Fibroblast of lung (primary cell): ENCODE results near the gene S100A9. TPM values are rescaled to one million over a fixed set of nuclear protein-coding genes. Genes with fewer than 3 reads are reported as not detected.

Source experiments
- DNase-seq, 2 donors: peaks; one replicate each; pipeline versions ENCODE4 v3.0.0 to v3.0.0-alpha.2; 2010; ENCODE audit warnings: low read depth in 2 of 2
- H2AFZ ChIP-seq: 2 replicates; pipeline ENCODE4 v1.5.1; 2012; ENCODE audit warnings: low read length, control low read depth, inconsistent platforms
- H3K27ac ChIP-seq: 2 replicates; pipeline ENCODE4 v1.5.1; 2011; ENCODE audit warnings: low read length, control low read depth; ENCODE audit not compliant: insufficient read depth
- H3K27me3 ChIP-seq: 2 replicates; pipeline ENCODE4 v1.5.1; 2011; ENCODE audit warnings: mild to moderate bottlenecking, low read length; ENCODE audit not compliant: control insufficient read depth, insufficient read depth
- H3K36me3 ChIP-seq: 2 replicates; pipeline ENCODE4 v1.5.1; 2011; ENCODE audit warnings: low read length; ENCODE audit not compliant: control insufficient read depth, insufficient read depth
- H3K4me1 ChIP-seq: 2 replicates; pipeline ENCODE4 v1.5.1; 2011; ENCODE audit warnings: low read length; ENCODE audit not compliant: control insufficient read depth, insufficient read depth; ENCODE audit errors: extremely low read depth
- H3K4me2 ChIP-seq: 2 replicates; pipeline ENCODE4 v1.5.1; 2011; ENCODE audit warnings: low read length, control low read depth; ENCODE audit not compliant: insufficient read depth; ENCODE audit errors: extremely low read depth
- H3K4me3 ChIP-seq, 4 experiments: fragments of 200-600 bp in 1 of 4; sonication (generic) in 1 of 4; replicated peaks in 1 of 4; 2 replicates each; pipeline ENCODE4 v1.5.1; 2011 to 2016; ENCODE audit warnings: low read length in 4 of 4, low read depth in 3 of 4, mild to moderate bottlenecking in 3 of 4, control low read depth in 2 of 4, inconsistent platforms in 1 of 4, mixed read lengths in 1 of 4; ENCODE audit not compliant: insufficient read depth in 1 of 4; ENCODE audit errors: control extremely low read depth in 1 of 4
- H3K79me2 ChIP-seq: 2 replicates; pipeline ENCODE4 v1.5.1; 2012; ENCODE audit warnings: mild to moderate bottlenecking, low read length, inconsistent platforms; ENCODE audit not compliant: control insufficient read depth, insufficient read depth
- H3K9ac ChIP-seq: 2 replicates; pipeline ENCODE4 v1.5.1; 2011; ENCODE audit warnings: mild to moderate bottlenecking, low read length, control low read depth; ENCODE audit not compliant: insufficient read depth
- H3K9me3 ChIP-seq: 2 replicates; pipeline ENCODE4 v1.5.1; 2012; ENCODE audit warnings: low read depth, low read length; ENCODE audit not compliant: control insufficient read depth, insufficient read depth
- H4K20me1 ChIP-seq: 2 replicates; pipeline ENCODE4 v1.5.1; 2011; ENCODE audit warnings: low read length; ENCODE audit not compliant: control insufficient read depth, insufficient read depth; ENCODE audit errors: extremely low read depth
- EZH2 ChIP-seq: IDR thresholded peaks from 2 replicates; pipeline ENCODE4 v1.5.1; 2012; ENCODE audit warnings: low read length, control low read depth, mild to moderate bottlenecking; ENCODE audit errors: missing control alignments
- polyA plus RNA-seq, 2 donors: library from polyadenylated mRNA; depleted of rRNA in 1 of 2; stranded (reverse) in 1 of 2; unstranded in 1 of 2; fragments of >200 nt; gene quantifications; 2 replicates each; pipeline ENCODE4 v1.2.1, GENCODE V29; 2011 to 2012; ENCODE audit warnings: missing spikeins in 1 of 2
- total RNA-seq: library from RNA; depleted of rRNA; stranded (reverse); fragments of >200 nt; gene quantifications from 2 replicates; pipeline ENCODE4 v1.2.1, GENCODE V29; 2014
- TF ChIP-seq, protein P1 (sequence below), 2 donors: IDR thresholded peaks in 1 of 2; conservative IDR thresholded peaks in 1 of 2; 1 replicate in 1 of 2; 2 replicates in 1 of 2; pipeline ENCODE4 v1.5.1; 2011 to 2012; ENCODE audit warnings: low read length in 2 of 2, control low read depth in 1 of 2, inconsistent platforms in 1 of 2, low read depth in 1 of 2, mild to moderate bottlenecking in 1 of 2

S100A9 gene
- total and polyA plus RNA-seq, 2 donors (not counting 1 experiment from before 2014, with no cell fraction given): not detected

DNA sequence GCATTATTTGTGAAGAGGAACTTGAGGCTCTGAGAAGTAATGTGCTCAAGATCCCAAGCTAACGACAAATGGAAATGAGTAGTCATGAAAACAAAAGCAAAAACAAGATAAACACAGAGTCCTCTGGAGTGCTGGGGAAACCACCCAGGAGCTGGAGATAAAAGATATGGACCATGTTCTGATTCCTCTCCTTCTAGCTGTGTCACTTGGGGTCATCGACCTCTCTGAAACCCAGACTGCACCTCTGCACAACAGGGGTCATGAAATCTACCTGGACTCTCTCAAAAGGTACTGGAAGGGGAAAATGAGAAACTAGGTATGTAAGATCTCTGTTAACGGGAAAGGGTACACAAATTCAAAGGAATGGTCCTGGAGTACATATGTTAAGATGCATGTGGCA, 15.5 kb upstream of the S100A9 start:
- peaks cover 12% of the 10 kb centered on the region for H3K27me3 ChIP-seq
- no peaks in the 10 kb centered on the region for H3K9me3 ChIP-seq
- no peaks in the 10 kb centered on the region for H3K79me2 ChIP-seq
- no peak for TF ChIP-seq EZH2
- TF ChIP-seq, protein P1, sequence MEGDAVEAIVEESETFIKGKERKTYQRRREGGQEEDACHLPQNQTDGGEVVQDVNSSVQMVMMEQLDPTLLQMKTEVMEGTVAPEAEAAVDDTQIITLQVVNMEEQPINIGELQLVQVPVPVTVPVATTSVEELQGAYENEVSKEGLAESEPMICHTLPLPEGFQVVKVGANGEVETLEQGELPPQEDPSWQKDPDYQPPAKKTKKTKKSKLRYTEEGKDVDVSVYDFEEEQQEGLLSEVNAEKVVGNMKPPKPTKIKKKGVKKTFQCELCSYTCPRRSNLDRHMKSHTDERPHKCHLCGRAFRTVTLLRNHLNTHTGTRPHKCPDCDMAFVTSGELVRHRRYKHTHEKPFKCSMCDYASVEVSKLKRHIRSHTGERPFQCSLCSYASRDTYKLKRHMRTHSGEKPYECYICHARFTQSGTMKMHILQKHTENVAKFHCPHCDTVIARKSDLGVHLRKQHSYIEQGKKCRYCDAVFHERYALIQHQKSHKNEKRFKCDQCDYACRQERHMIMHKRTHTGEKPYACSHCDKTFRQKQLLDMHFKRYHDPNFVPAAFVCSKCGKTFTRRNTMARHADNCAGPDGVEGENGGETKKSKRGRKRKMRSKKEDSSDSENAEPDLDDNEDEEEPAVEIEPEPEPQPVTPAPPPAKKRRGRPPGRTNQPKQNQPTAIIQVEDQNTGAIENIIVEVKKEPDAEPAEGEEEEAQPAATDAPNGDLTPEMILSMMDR (conservative IDR thresholded peaks at IDR 0.05 in 1 of 2, IDR thresholded peaks at IDR 0.05 in 1 of 2; ENCODE audit: low read depth in 1 of 2, low read length in 2 of 2): no peak
- H2AFZ ChIP-seq: no peak overlapping the region
- no peaks in the 10 kb centered on the region for H3K36me3 ChIP-seq
- no peak for DNase-seq
- H3K4me1 ChIP-seq: no peaks in the 10 kb centered on the region
- no peak overlapping the region for H3K9ac ChIP-seq
- no peaks in the 10 kb centered on the region for H4K20me1 ChIP-seq
- H3K27ac ChIP-seq: no peak overlapping the region
- no peak overlapping the region for H3K4me3 ChIP-seq
- H3K4me2 ChIP-seq: no peak overlapping the region

DNA sequence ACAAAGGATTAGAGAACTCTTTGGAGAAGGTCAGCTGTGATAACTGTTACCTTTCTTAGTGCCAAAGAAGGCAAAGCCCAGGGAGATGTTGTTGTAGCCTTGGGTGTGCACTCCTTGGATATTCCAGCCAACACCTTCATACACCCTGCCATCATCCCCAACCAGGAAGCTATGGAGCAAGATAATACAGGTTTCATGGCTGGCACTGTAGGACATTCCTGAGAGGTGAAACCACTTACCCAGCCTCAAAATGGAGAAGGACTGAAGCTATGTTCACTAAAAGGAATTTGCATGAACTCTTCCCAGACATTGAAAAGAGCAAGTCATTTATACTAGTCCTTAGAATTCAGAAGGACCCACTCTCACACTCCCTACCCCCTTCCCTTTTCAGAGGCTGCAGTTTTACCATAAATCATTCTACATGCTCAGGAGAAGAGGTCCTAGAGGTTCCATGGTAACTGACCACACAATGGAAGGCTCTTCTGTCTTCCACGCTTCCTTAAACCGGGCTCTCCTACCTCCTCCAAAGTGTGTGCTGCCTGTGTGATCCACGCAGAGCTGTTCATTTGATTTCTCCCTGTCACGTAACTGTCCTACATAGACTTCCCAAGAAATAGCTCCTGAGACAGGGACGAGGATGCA, 14.5 kb upstream of the S100A9 start:
- Histone ChIP-seq H4K20me1 (no peaks in the 10 kb centered on the region), H3K9ac (no peak overlapping the region), H3K79me2 (no peaks in the 10 kb centered on the region), H3K9me3 (no peaks in the 10 kb centered on the region), H3K4me3 (no peak overlapping the region), H3K27me3 (peaks cover 12% of the 10 kb centered on the region), H2AFZ (no peak overlapping the region), H3K4me1 (no peaks in the 10 kb centered on the region), H3K4me2 (no peak overlapping the region), H3K36me3 (no peaks in the 10 kb centered on the region), H3K27ac (no peak overlapping the region)
- peak in 1 of 2 donors; percentile 4 for DNase-seq
- no peak for TF ChIP-seq EZH2
- TF ChIP-seq, protein P1 (conservative IDR thresholded peaks at IDR 0.05 in 1 of 2, IDR thresholded peaks at IDR 0.05 in 1 of 2; ENCODE audit: low read depth in 1 of 2, low read length in 2 of 2): no peak

DNA sequence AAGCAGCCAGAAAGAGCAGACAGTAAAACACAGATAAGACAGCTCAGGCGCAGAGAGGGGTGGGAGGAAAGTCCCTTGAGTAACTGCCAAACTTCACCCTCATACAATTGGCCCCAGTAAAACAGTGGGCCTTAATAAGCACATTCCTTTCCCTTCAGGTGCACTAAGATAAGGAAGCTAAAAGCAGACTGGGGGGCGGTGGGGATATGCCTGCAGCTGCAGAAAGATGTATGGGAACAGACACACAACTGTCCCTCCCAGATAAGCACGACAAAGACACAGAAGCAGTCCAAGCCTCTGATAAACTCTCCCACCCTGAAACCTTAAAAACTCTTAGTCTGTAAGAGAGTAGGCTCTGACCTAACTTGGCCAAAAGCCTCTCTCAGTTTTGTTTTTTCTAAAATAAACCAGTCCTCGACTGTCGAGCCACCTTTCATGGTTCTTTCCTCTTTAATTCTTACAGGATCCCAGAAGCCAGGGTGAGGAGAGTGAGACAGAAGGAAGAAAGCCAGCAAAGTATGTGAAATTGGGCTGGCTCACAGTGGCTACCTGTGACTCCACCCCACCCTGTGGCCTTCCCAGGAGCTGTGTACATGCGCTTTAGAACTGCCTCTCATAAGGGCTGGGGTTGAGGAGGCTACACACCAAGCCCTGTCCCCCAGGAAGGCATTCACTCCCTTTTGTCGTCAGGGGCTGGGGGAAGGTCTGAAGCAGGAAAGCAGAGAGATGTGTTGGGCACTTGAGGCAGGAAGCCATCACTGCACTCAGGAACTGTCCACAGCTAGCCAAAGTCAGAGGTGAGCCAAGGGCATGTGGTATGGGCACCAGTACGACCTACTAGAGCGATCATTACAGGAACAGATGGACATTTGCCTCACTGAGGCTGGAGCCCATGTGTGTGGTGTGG, 13.6 kb upstream of the S100A9 start:
- no peaks in the 10 kb centered on the region for H3K9me3 ChIP-seq
- no peak for TF ChIP-seq EZH2
- TF ChIP-seq, protein P1 (conservative IDR thresholded peaks at IDR 0.05 in 1 of 2, IDR thresholded peaks at IDR 0.05 in 1 of 2; ENCODE audit: low read depth in 1 of 2, low read length in 2 of 2): no peak
- no peaks in the 10 kb centered on the region for H3K36me3 ChIP-seq
- no peaks in the 10 kb centered on the region for H3K79me2 ChIP-seq
- no peak overlapping the region for H3K4me2 ChIP-seq
- no peaks in the 10 kb centered on the region for H4K20me1 ChIP-seq
- H3K27ac ChIP-seq: no peak overlapping the region
- H3K4me3 ChIP-seq: no peak overlapping the region
- H2AFZ ChIP-seq: no peak overlapping the region
- H3K9ac ChIP-seq: no peak overlapping the region
- no peak for DNase-seq
- H3K27me3 ChIP-seq: peaks cover 12% of the 10 kb centered on the region
- no peaks in the 10 kb centered on the region for H3K4me1 ChIP-seq
